Astrocyte (in vitro differentiated cells and primary cell): ENCODE measurements around the gene OSM. TPM values are rescaled to one million over a fixed set of nuclear protein-coding genes. Genes with fewer than 3 reads are reported as not detected.

Experiments
- DNase-seq: peaks from one replicate; pipeline ENCODE4 v3.0.0-alpha.2; 2010; ENCODE audit warnings: low read depth
- FAIRE-seq: peaks from 2 replicates; lab custom pipeline; 2011; peaks lifted over from hg19 to GRCh38; lab: Jason Lieb, UNC
- H2AFZ ChIP-seq: 2 replicates; pipeline ENCODE4 v1.6.0; 2012; ENCODE audit warnings: low read depth, low read length, inconsistent platforms
- H3K27ac ChIP-seq: 2 replicates; pipeline ENCODE4 v1.5.1; 2011; ENCODE audit warnings: low read depth, low read length, inconsistent platforms
- H3K27me3 ChIP-seq: 2 replicates; pipeline ENCODE4 v1.6.0; 2011; ENCODE audit warnings: low read length, inconsistent platforms; ENCODE audit not compliant: insufficient read depth
- H3K36me3 ChIP-seq: 2 replicates; pipeline ENCODE4 v1.5.1; 2011; ENCODE audit warnings: low read length, inconsistent platforms; ENCODE audit not compliant: insufficient read depth
- H3K4me1 ChIP-seq: 2 replicates; pipeline ENCODE4 v1.5.1; 2011; ENCODE audit warnings: low read length, inconsistent platforms; ENCODE audit not compliant: insufficient read depth
- H3K4me2 ChIP-seq: 2 replicates; pipeline ENCODE4 v1.6.0; 2012; ENCODE audit warnings: low read length, inconsistent platforms
- H3K4me3 ChIP-seq: 2 replicates; pipeline ENCODE4 v1.5.1; 2011; ENCODE audit warnings: low read depth, mild to moderate bottlenecking, low read length, inconsistent platforms; ENCODE audit not compliant: insufficient read depth
- H3K79me2 ChIP-seq: 2 replicates; pipeline ENCODE4 v1.6.0; 2012; ENCODE audit warnings: mild to moderate bottlenecking, low read length, inconsistent platforms; ENCODE audit not compliant: insufficient read depth
- H3K9ac ChIP-seq: 2 replicates; pipeline ENCODE4 v1.6.0; 2012; ENCODE audit warnings: mild to moderate bottlenecking, low read length, inconsistent platforms
- H3K9me3 ChIP-seq: 2 replicates; pipeline ENCODE4 v1.5.1; 2012; ENCODE audit warnings: low read depth, mild to moderate bottlenecking, low read length, inconsistent platforms; ENCODE audit not compliant: insufficient read depth
- H4K20me1 ChIP-seq: 2 replicates; pipeline ENCODE4 v1.6.0; 2012; ENCODE audit warnings: low read length, inconsistent platforms; ENCODE audit not compliant: insufficient read depth
- H3K27ac Mint-ChIP-seq: one replicate; pipeline ENCODE4 v1.8.0; 2021; ENCODE audit warnings: mild to moderate bottlenecking, mixed read lengths; ENCODE audit not compliant: unreplicated experiment
- H3K27me3 Mint-ChIP-seq: one replicate; pipeline ENCODE4 v1.8.0; 2021; ENCODE audit warnings: low read depth, mixed read lengths; ENCODE audit not compliant: unreplicated experiment
- H3K36me3 Mint-ChIP-seq: one replicate; pipeline ENCODE4 v1.8.0; 2021; ENCODE audit warnings: low read depth, mixed read lengths; ENCODE audit not compliant: unreplicated experiment
- H3K4me1 Mint-ChIP-seq: one replicate; pipeline ENCODE4 v1.8.0; 2021; ENCODE audit warnings: low read depth, mixed read lengths; ENCODE audit not compliant: unreplicated experiment
- H3K4me3 Mint-ChIP-seq: one replicate; pipeline ENCODE4 v1.8.0; 2021; ENCODE audit warnings: mild to moderate bottlenecking, moderate library complexity, mixed read lengths; ENCODE audit not compliant: unreplicated experiment
- H3K9me3 Mint-ChIP-seq: one replicate; pipeline ENCODE4 v1.8.0; 2021; ENCODE audit warnings: mild to moderate bottlenecking, mixed read lengths; ENCODE audit not compliant: unreplicated experiment
- EZH2 ChIP-seq: IDR thresholded peaks from 2 replicates; pipeline ENCODE4 v1.6.1; 2012; ENCODE audit warnings: mild to moderate bottlenecking, low read length, inconsistent platforms; ENCODE audit not compliant: insufficient read depth
- total RNA-seq: library from RNA; stranded (reverse); gene quantifications from 2 replicates; pipeline ENCODE4 v1.2.1, GENCODE V29; 2021
- TF ChIP-seq, protein P1 (sequence below): IDR thresholded peaks from 2 replicates; pipeline ENCODE4 v1.5.1; 2011; ENCODE audit warnings: low read depth, mild to moderate bottlenecking, inconsistent platforms, low read length, moderate library complexity; ENCODE audit not compliant: insufficient read depth

OSM gene
- total RNA-seq, 1 donor from 2014 or later: not detected

DNA sequence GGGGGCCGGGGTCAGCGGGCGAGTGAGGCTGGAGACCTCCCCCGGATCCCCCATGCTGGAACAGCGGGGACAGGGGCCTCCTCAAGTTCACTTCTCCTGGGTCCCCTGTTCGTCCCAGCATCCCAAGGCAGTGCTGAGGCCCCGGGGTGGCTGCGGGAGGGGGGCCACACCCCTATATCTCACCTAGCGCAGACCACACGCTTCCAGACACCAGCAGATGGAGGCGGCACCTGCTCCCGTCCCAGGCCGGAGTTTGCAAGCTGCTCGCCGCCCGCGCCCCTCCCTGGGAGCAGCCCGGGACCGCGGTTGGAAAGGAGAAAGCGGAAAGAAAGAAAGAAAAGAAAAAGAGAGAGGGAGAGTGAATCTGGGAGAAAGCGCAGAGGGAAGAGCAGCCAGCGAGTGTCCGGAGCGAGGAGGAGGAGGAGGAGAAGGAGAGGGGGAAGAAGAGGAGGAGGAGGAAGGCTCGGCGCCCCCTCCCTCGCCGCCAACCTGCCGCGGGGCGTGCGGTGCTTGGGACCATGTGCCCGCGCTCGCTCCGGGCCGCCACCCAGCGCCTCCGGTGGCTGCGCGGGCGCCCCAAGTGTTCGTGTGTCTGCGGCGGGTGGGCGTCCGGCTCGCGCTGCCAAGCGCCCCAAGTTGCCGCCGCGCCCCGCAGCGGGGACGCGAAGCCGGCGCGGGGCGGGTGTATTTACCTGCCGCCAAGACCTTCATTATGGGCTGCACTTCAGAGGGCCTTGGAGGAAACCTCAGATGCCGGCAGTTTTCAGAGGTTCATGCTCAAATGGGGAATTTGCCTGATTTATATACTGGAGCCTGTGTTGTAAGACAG lies 20.5 kb downstream of the OSM start, which contains the start of gene LIF:
Gene LIF (minus strand): TSS at position 775 of the 829 bp plus-strand sequence. CDS start 64 bp downstream, at position 711.
- peak within 1 kb of the TSS; percentile 92 for H3K27ac ChIP-seq
- H4K20me1 ChIP-seq: peaks cover 20% of the 10 kb centered on the region
- peaks cover 19% of the 10 kb centered on the region for H3K36me3 Mint-ChIP-seq
- FAIRE-seq (no peak), DNase-seq (no peak)
- no peaks in the 10 kb centered on the region for H3K9me3 ChIP-seq
- H3K9me3 Mint-ChIP-seq: peaks cover 2% of the 10 kb centered on the region
- peak within 1 kb of the TSS; percentile 97 for H3K4me3 Mint-ChIP-seq
- peak within 1 kb of the TSS; percentile 94 for H3K27ac Mint-ChIP-seq
- H3K4me1 ChIP-seq: peaks cover 84% of the 10 kb centered on the region
- peak within 1 kb of the TSS; percentile 86 for H3K4me3 ChIP-seq
- peak within 1 kb of the TSS; percentile 100 for H3K4me2 ChIP-seq
- no peak within 1 kb of the TSS for H2AFZ ChIP-seq
- peaks cover 20% of the 10 kb centered on the region for H3K36me3 ChIP-seq
- peaks cover 72% of the 10 kb centered on the region for H3K79me2 ChIP-seq
- H3K9ac ChIP-seq: peak within 1 kb of the TSS; percentile 100
- H3K4me1 Mint-ChIP-seq: peaks cover 48% of the 10 kb centered on the region
- H3K27me3 Mint-ChIP-seq: no peaks in the 10 kb centered on the region
- TF ChIP-seq, protein P1, sequence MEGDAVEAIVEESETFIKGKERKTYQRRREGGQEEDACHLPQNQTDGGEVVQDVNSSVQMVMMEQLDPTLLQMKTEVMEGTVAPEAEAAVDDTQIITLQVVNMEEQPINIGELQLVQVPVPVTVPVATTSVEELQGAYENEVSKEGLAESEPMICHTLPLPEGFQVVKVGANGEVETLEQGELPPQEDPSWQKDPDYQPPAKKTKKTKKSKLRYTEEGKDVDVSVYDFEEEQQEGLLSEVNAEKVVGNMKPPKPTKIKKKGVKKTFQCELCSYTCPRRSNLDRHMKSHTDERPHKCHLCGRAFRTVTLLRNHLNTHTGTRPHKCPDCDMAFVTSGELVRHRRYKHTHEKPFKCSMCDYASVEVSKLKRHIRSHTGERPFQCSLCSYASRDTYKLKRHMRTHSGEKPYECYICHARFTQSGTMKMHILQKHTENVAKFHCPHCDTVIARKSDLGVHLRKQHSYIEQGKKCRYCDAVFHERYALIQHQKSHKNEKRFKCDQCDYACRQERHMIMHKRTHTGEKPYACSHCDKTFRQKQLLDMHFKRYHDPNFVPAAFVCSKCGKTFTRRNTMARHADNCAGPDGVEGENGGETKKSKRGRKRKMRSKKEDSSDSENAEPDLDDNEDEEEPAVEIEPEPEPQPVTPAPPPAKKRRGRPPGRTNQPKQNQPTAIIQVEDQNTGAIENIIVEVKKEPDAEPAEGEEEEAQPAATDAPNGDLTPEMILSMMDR: no peak
- H3K27me3 ChIP-seq: no peaks in the 10 kb centered on the region

DNA sequence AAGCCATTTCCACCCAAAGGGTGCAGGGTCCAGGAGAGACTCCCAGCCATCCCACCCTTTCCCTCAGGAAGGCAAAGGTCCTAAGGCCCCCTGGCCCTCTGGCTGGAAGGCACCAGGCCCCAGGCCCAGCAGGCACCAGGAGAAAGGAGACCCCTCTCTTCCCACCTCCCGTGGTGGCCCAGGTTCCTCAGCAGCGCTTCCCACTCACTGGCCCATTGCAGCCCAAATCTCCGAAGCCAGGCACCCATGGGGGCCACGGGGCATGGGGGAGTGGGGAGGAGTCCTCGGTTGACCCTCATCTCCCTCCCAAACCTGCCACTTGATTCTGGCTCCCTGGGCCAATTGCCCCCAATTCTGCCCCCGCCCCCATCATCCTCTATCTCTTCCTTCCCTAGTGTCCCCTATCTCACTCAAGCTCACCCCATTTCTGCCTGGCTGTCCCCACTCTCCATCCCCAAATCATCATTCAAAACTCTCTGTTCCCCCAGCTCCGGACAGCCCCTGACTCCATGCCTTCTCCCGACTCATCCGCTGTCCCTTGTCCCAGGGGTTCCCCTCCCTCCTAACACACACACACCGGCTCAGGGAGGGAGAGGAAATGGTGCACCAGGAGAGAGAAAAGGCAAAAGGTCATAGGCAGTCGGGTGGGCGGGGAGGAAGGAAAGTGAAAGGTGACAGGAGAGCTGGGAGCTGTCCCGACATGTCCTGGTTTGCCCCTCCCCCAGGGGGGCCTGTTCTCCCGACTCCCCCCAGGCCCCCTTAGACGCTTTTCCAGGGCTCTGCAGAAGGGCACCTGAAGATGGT lies 21.3 kb downstream of the OSM start:
- peaks cover 23% of the 10 kb centered on the region for H4K20me1 ChIP-seq
- H2AFZ ChIP-seq: no peak overlapping the region
- H3K79me2 ChIP-seq: peaks cover 74% of the 10 kb centered on the region
- peaks cover 2% of the 10 kb centered on the region for H3K9me3 Mint-ChIP-seq
- H3K36me3 Mint-ChIP-seq: peaks cover 23% of the 10 kb centered on the region
- peak overlapping the region; percentile 92 for H3K27ac ChIP-seq
- peaks cover 86% of the 10 kb centered on the region for H3K4me1 ChIP-seq
- no peak for TF ChIP-seq EZH2
- TF ChIP-seq, protein P1: no peak
- H3K9me3 ChIP-seq: no peaks in the 10 kb centered on the region
- H3K9ac ChIP-seq: peak overlapping the region; percentile 100
- peak overlapping the region; percentile 97 for H3K4me3 Mint-ChIP-seq
- peak overlapping the region; percentile 86 for H3K4me3 ChIP-seq
- peak overlapping the region; percentile 100 for H3K4me2 ChIP-seq
- peak overlapping the region; percentile 94 for H3K27ac Mint-ChIP-seq
- no peaks in the 10 kb centered on the region for H3K27me3 Mint-ChIP-seq
- DNase-seq (no peak), FAIRE-seq (no peak)
- no peaks in the 10 kb centered on the region for H3K27me3 ChIP-seq
- H3K4me1 Mint-ChIP-seq: peaks cover 51% of the 10 kb centered on the region
- peaks cover 20% of the 10 kb centered on the region for H3K36me3 ChIP-seq
